SK-N-SH (cell line): ENCODE measurements around the gene PDE2A.

Experiments used
- CHD2 ChIP-seq: fragments of 150-350 bp; IDR thresholded peaks from 2 replicates; pipeline ENCODE4 v1.6.1; 2018; ENCODE audit warnings: low read length; ENCODE audit not compliant: partially characterized antibody
- CTCF ChIP-seq: fragments of 200-600 bp; sonication (generic); IDR thresholded peaks from 2 replicates; pipeline ENCODE4 v1.6.1; 2017; ENCODE audit warnings: antibody characterized with exemption, mild to moderate bottlenecking, moderate library complexity
- EP300 ChIP-seq, 2 experiments: IDR thresholded peaks; 2 replicates each; pipeline versions ENCODE4 v1.4.0 to v1.6.1; 2012; ENCODE audit warnings: borderline replicate concordance in 1 of 2, low read depth in 1 of 2, low read length in 1 of 2
- EZH2phosphoT487 ChIP-seq: fragments of 200-600 bp; sonication (generic); IDR thresholded peaks from 2 replicates; pipeline ENCODE4 v1.6.1; 2017; ENCODE audit warnings: low read depth, mixed run types, mild to moderate bottlenecking, antibody characterized with exemption, moderate library complexity, borderline replicate concordance
- FOXJ3 ChIP-seq: sonication (generic); formaldehyde crosslinking; IDR thresholded peaks from 2 replicates; pipeline ENCODE4 v1.5.1; 2020; ENCODE audit warnings: mild to moderate bottlenecking, missing genetic modification reagents
- FOXM1 ChIP-seq: IDR thresholded peaks from 2 replicates; pipeline ENCODE4 v1.4.0; 2012; ENCODE audit warnings: low read depth, mild to moderate bottlenecking
- GABPA ChIP-seq: IDR thresholded peaks from 2 replicates; pipeline ENCODE4 v1.4.0; 2012; ENCODE audit warnings: low read depth, mild to moderate bottlenecking
- GATA2 ChIP-seq: sonication (generic); formaldehyde crosslinking; IDR thresholded peaks from 2 replicates; pipeline ENCODE4 v1.5.0; 2020; ENCODE audit warnings: mild to moderate bottlenecking, missing genetic modification reagents
- POLR2AphosphoS5 ChIP-seq: IDR thresholded peaks from 2 replicates; pipeline ENCODE4 v1.6.1; 2012; ENCODE audit warnings: low read depth, low read length
- RAD21 ChIP-seq: IDR thresholded peaks from 2 replicates; pipeline ENCODE4 v1.6.1; 2012; ENCODE audit warnings: mild to moderate bottlenecking, low read length
- RCOR1 ChIP-seq: fragments of 150-350 bp; IDR thresholded peaks from 2 replicates; pipeline ENCODE4 v1.6.1; 2017; ENCODE audit warnings: antibody characterized with exemption, low read length
- ZBTB33 ChIP-seq: IDR thresholded peaks from 2 replicates; pipeline ENCODE4 v1.4.0; 2012; ENCODE audit warnings: low read depth, borderline replicate concordance

- no peak for TF ChIP-seq GABPA
- no peak for TF ChIP-seq ZBTB33
- TF ChIP-seq CTCF: no peak
- no peak for TF ChIP-seq RCOR1
- TF ChIP-seq GATA2 (CRISPR knock-in tag): no peak
- TF ChIP-seq FOXJ3 (CRISPR knock-in tag): no peak
- TF ChIP-seq EP300 (IDR thresholded peaks at IDR 0.05; ENCODE audit: borderline replicate concordance in 1 of 2, low read depth in 1 of 2, low read length in 1 of 2): no peak
- no peak for TF ChIP-seq RAD21
- no peak for TF ChIP-seq CHD2
- no peak for TF ChIP-seq EZH2phosphoT487
- TF ChIP-seq FOXM1: no peak
- no peak for TF ChIP-seq POLR2AphosphoS5
Measured at GRCh38 chr11:72618803-72619202, 55.4 kb downstream of the PDE2A start.
